VCaP (cell line): Measurements from ENCODE around the gene VCAM1.

Experiments used
- H3K27ac ChIP-seq: fragments of 450-650 bp; 2 replicates; pipeline ENCODE4 v1.5.1; 2017
- CTCF ChIP-seq: fragments of 450-650 bp; conservative IDR thresholded peaks from 2 replicates; pipeline ENCODE4 v1.5.1; 2017; ENCODE audit warnings: mild to moderate bottlenecking, moderate library complexity

VCAM1 gene

GRCh38 chr1:100736746-100737145 lies 17.2 kb downstream of the VCAM1 start:
- TF ChIP-seq CTCF, result no peak
- H3K27ac ChIP-seq, result no peak overlapping the region

GRCh38 chr1:100746542-100746932 lies 27.0 kb downstream of the VCAM1 start:
- H3K27ac ChIP-seq, result no peak overlapping the region
- no peak for TF ChIP-seq CTCF

GRCh38 chr1:100747771-100748170 lies 28.2 kb downstream of the VCAM1 start:
- no peak overlapping the region for H3K27ac ChIP-seq
- TF ChIP-seq CTCF, result no peak

GRCh38 chr1:100750005-100750885 lies 30.7 kb downstream of the VCAM1 start:
- no peak for TF ChIP-seq CTCF
- no peak overlapping the region for H3K27ac ChIP-seq

GRCh38 chr1:100752791-100753190 lies 33.2 kb downstream of the VCAM1 start:
- TF ChIP-seq CTCF, result no peak
- H3K27ac ChIP-seq, result no peak overlapping the region

- TF ChIP-seq CTCF, result no peak
- H3K27ac ChIP-seq, result no peak overlapping the region
These were observed 38.4 kb downstream of the VCAM1 start for GRCh38 chr1:100757946-100758345.

- TF ChIP-seq CTCF, result no peak
- no peak overlapping the region for H3K27ac ChIP-seq
These were observed 39.6 kb downstream of the VCAM1 start for GRCh38 chr1:100759188-100759587.
